A673 (cell line): ENCODE measurements around the gene LOC101059915.
A peak's percentile ranks its signal among the peaks of the same experiment; 100 is the strongest.

Experiments
- BruUV-seq: library from RNA; stranded (reverse); fragments of 400-500 nt; replicated peaks from 2 replicates; lab custom pipeline; 2021; lab: Mats Ljungman, UMichigan
- CTCF ChIA-PET: fragments of 300-600 bp; sonication (Branson Sonifier 250); formaldehyde crosslinking; loops from one replicate; lab custom pipeline; 2022; ENCODE audit warnings: antibody characterized with exemption; lab: Charles Lee
- POLR2A ChIA-PET: fragments of 300-600 bp; sonication (Branson Sonifier 250); formaldehyde crosslinking; loops from one replicate; lab custom pipeline; 2022; ENCODE audit warnings: antibody characterized with exemption; ENCODE audit not compliant: low non-redundant PET; lab: Charles Lee
- DNase-seq: peaks from one replicate; pipeline ENCODE4 v3.0.0-alpha.2; 2015; ENCODE audit warnings: low spot score
- H3K27ac ChIP-seq: fragments of 200-600 bp; sonication (generic); 2 replicates; pipeline ENCODE4 v1.5.1; 2016; ENCODE audit warnings: mixed run types, low read depth, mild to moderate bottlenecking, mixed read lengths, antibody characterized with exemption, low read length; ENCODE audit not compliant: poor library complexity, severe bottlenecking
- H3K27me3 ChIP-seq: fragments of 200-600 bp; sonication (generic); replicated peaks from 2 replicates; pipeline ENCODE4 v1.6.1; 2017; ENCODE audit warnings: mixed run types, low read depth, mild to moderate bottlenecking, mixed read lengths, antibody characterized with exemption, low read length; ENCODE audit not compliant: insufficient read depth, poor library complexity
- H3K36me3 ChIP-seq: fragments of 200-600 bp; sonication (generic); 2 replicates; pipeline ENCODE4 v1.6.1; 2016; ENCODE audit warnings: mixed run types, mild to moderate bottlenecking, mixed read lengths, antibody characterized with exemption, low read length; ENCODE audit not compliant: insufficient read depth, poor library complexity, severe bottlenecking
- H3K4me1 ChIP-seq: fragments of 200-600 bp; sonication (generic); 2 replicates; pipeline ENCODE4 v1.6.1; 2017; ENCODE audit warnings: mixed run types, mild to moderate bottlenecking, mixed read lengths, antibody characterized with exemption, low read length; ENCODE audit not compliant: insufficient read depth, poor library complexity, severe bottlenecking
- H3K4me3 ChIP-seq: fragments of 200-600 bp; sonication (generic); 2 replicates; pipeline ENCODE4 v1.5.1; 2016; ENCODE audit warnings: low read depth, mixed run types, mild to moderate bottlenecking, mixed read lengths, low read length; ENCODE audit not compliant: poor library complexity, severe bottlenecking
- H3K9me3 ChIP-seq: fragments of 200-600 bp; sonication (generic); 2 replicates; pipeline ENCODE4 v1.6.1; 2016; ENCODE audit warnings: mixed run types, low read depth, mild to moderate bottlenecking, mixed read lengths, antibody characterized with exemption, low read length; ENCODE audit not compliant: poor library complexity, severe bottlenecking
- EZH2 ChIP-seq: fragments of 200-600 bp; sonication (generic); IDR thresholded peaks from 2 replicates; pipeline ENCODE4 v1.6.1; 2017; ENCODE audit warnings: borderline replicate concordance, low read depth, mild to moderate bottlenecking, mixed read lengths, antibody characterized with exemption, low read length; ENCODE audit not compliant: poor library complexity, severe bottlenecking
- intact Hi-C: fragments of 100-400 bp; cut with micrococcal nuclease; formaldehyde crosslinking; loops from one replicate; pipeline ENCODE4 v1.10.0; 2022; ENCODE audit not compliant: unreplicated experiment
- TF ChIP-seq, protein P1 (sequence below): fragments of 300-800, 200-600 bp; sonication (generic); conservative IDR thresholded peaks from 2 replicates; pipeline ENCODE4 v1.5.1; 2017; ENCODE audit warnings: low read depth, mild to moderate bottlenecking, antibody characterized with exemption, low read length, moderate library complexity, mixed read lengths

Gene LOC101059915

DNA sequence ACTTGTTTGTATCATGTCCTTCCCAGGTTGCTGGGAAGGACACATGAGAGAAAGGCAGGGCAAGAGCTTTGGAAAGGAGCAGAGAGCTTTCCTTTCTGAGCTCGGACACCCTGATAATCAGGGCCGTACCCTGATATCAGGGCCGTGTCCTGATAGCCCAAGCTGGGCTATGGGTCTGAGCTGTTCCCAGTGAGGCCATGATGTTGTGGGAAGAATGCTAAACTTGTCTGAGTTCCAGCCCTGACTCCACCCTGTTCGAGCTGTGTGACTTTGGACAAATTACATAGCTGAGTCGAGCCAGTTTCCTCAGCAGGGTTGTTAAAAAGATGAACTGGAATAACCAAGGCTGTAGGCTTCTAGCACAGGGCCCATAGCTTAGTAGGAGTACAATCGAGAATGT lies 45.7 kb upstream of the LOC101059915 start:
- Histone ChIP-seq H3K27me3 (no peaks in the 10 kb centered on the region), H3K36me3 (no peaks in the 10 kb centered on the region), H3K9me3 (no peaks in the 10 kb centered on the region), H3K27ac (no peak overlapping the region), H3K4me1 (no peaks in the 10 kb centered on the region), H3K4me3 (no peak overlapping the region)
- BruUV-seq: no TSS peak
- intact Hi-C loops: no loop called here
- no peak for TF ChIP-seq EZH2
- TF ChIP-seq, protein P1, sequence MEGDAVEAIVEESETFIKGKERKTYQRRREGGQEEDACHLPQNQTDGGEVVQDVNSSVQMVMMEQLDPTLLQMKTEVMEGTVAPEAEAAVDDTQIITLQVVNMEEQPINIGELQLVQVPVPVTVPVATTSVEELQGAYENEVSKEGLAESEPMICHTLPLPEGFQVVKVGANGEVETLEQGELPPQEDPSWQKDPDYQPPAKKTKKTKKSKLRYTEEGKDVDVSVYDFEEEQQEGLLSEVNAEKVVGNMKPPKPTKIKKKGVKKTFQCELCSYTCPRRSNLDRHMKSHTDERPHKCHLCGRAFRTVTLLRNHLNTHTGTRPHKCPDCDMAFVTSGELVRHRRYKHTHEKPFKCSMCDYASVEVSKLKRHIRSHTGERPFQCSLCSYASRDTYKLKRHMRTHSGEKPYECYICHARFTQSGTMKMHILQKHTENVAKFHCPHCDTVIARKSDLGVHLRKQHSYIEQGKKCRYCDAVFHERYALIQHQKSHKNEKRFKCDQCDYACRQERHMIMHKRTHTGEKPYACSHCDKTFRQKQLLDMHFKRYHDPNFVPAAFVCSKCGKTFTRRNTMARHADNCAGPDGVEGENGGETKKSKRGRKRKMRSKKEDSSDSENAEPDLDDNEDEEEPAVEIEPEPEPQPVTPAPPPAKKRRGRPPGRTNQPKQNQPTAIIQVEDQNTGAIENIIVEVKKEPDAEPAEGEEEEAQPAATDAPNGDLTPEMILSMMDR: no peak
- ChIA-PET CTCF (no interaction called here), POLR2A (no interaction called here)
- no peak for DNase-seq

DNA sequence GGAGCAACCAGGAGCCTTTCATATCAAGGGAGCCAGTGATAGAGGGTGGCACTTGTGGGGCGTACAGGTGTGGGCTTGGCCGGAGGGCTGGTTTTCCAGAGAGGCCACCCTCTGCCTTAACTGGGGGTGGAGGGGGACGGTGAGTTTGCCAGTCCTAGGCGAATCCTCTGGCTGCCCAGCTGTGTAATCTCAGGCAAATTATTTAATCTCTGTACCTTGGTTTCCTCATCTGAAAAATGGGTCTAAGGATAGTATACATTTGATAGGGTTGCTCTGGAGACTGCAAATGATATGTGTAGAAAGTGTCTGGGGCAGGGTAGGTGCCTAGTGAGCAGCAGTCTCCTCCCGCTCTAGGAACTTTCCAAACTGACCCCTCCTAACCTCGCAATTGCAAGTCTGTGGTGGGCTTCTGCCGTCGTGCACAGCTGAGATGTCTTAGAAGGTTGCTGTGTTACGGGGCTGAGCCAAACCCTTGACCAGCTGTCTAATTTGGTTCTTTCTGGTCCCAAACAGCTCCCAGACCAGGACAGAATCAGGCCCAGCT lies 45.2 kb upstream of the LOC101059915 start:
- intact Hi-C loops: no loop called here
- no TSS peak for BruUV-seq
- Histone ChIP-seq H3K27ac (no peak overlapping the region), H3K4me3 (no peak overlapping the region), H3K4me1 (no peaks in the 10 kb centered on the region), H3K36me3 (no peaks in the 10 kb centered on the region), H3K9me3 (no peaks in the 10 kb centered on the region), H3K27me3 (no peaks in the 10 kb centered on the region)
- ChIA-PET POLR2A (no interaction called here), CTCF (no interaction called here)
- DNase-seq: no peak
- no peak for TF ChIP-seq EZH2
- TF ChIP-seq, protein P1: no peak

DNA sequence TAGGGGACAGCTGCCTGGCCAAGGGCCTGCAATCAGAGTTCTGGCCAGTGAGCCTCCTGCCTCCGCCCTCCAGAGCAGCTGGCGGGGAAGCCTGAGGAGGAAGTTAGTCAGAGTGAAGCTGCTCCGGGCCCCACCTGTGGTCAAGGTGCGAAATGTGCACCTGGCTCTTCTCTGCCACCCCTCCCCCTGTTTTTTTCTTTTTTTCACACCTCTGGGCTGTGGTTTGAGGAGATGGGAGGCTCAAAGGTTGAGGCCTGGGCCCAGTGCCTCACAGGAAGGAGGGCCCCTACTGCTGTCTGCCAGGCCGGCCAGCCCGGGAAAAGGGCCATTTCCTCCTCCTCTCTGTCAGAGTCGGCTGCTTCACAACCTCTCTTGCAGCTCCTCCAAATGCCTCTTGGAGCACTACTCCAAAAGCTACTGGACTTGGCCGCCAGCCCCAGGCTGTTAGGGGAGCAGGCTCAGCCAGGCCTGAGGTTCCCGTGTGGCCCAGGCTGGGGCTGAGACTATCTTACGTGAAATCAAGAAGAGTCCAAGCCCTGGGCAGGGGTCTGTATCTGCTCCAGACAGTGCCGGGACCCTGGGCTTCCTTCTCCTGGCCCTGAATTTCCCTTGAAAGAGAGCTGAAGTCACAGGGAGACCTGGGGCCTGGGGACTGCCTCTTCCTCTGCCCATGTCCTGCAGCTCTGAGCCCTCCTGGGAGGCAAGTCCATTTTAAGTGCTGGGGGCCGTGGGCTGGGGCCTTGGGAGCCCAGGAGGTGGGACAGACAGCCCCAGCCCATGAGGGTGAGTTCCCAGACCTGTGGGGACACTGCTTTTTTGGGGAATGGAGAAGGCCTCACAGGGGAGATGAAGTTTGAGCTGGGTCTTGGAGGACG lies 44.5 kb upstream of the LOC101059915 start:
- ChIA-PET POLR2A (no interaction called here), CTCF (no interaction called here)
- BruUV-seq: no TSS peak
- no peak for TF ChIP-seq EZH2
- TF ChIP-seq, protein P1: no peak
- Histone ChIP-seq H3K4me3 (no peak overlapping the region), H3K36me3 (no peaks in the 10 kb centered on the region), H3K9me3 (no peaks in the 10 kb centered on the region), H3K27ac (no peak overlapping the region), H3K4me1 (no peaks in the 10 kb centered on the region), H3K27me3 (no peaks in the 10 kb centered on the region)
- peak; percentile 5 for DNase-seq
- intact Hi-C loops: no loop called here
